CD8-positive, alpha-beta memory T cell (primary cell): Measurements from ENCODE around the gene DNAJB2. TPM values are rescaled to one million over a fixed set of nuclear protein-coding genes. Genes with fewer than 3 reads are reported as not detected.

Experiments
- CTCF ChIA-PET: fragments of 350-600 bp; sonication (Branson Sonifier 250); formaldehyde crosslinking; loops from one replicate; lab custom pipeline; 2021; ENCODE audit warnings: antibody characterized with exemption; lab: Charles Lee
- POLR2A ChIA-PET: fragments of 350-600 bp; sonication (Branson Sonifier 250); formaldehyde crosslinking; loops from one replicate; lab custom pipeline; 2021; ENCODE audit warnings: antibody characterized with exemption; lab: Charles Lee
- DNase-seq, 5 donors: peaks; one replicate each; pipeline versions ENCODE4 v3.0.0 to v3.0.0-alpha.2; 2020 to 2022; ENCODE audit warnings: mixed read lengths in 1 of 5
- H3K27ac ChIP-seq: one replicate; pipeline ENCODE4 v1.7.0; 2013; ENCODE audit warnings: low read depth, mild to moderate bottlenecking, low read length, moderate library complexity
- H3K27me3 ChIP-seq: 2 replicates; pipeline ENCODE4 v1.7.0; 2013; ENCODE audit warnings: low read length, mild to moderate bottlenecking; ENCODE audit not compliant: insufficient read depth, poor library complexity, severe bottlenecking
- H3K36me3 ChIP-seq: 2 replicates; pipeline ENCODE4 v1.7.0; 2013; ENCODE audit warnings: mild to moderate bottlenecking, low read length, moderate library complexity; ENCODE audit not compliant: insufficient read depth
- H3K4me1 ChIP-seq: 2 replicates; pipeline ENCODE4 v1.7.0; 2013; ENCODE audit warnings: mild to moderate bottlenecking, low read length, moderate library complexity; ENCODE audit not compliant: insufficient read depth
- H3K4me3 ChIP-seq: 2 replicates; pipeline ENCODE4 v1.7.0; 2013; ENCODE audit warnings: mild to moderate bottlenecking, low read length
- H3K9me3 ChIP-seq: 2 replicates; pipeline ENCODE4 v1.7.0; 2013; ENCODE audit warnings: mild to moderate bottlenecking, low read length
- H3K27ac Mint-ChIP-seq, 8 donors: one replicate each; pipeline ENCODE4 v1.8.0; 2020 to 2021; ENCODE audit warnings: mixed read lengths in 8 of 8, mild to moderate bottlenecking in 6 of 8, inconsistent platforms in 3 of 8, moderate library complexity in 3 of 8
- H3K27me3 Mint-ChIP-seq, 2 donors: one replicate each; pipeline ENCODE4 v1.8.0; 2020 to 2021; ENCODE audit warnings: mixed read lengths in 2 of 2, mild to moderate bottlenecking in 1 of 2, moderate library complexity in 1 of 2
- H3K36me3 Mint-ChIP-seq, 3 donors: one replicate each; pipeline ENCODE4 v1.8.0; 2020 to 2021; ENCODE audit warnings: mixed read lengths in 3 of 3, inconsistent platforms in 1 of 3, mild to moderate bottlenecking in 1 of 3
- H3K4me1 Mint-ChIP-seq, 3 donors: one replicate each; pipeline ENCODE4 v1.8.0; 2020 to 2021; ENCODE audit warnings: mixed read lengths in 3 of 3, inconsistent platforms in 1 of 3, mild to moderate bottlenecking in 1 of 3
- H3K4me3 Mint-ChIP-seq, 7 donors: one replicate each; pipeline ENCODE4 v1.8.0; 2020 to 2021; ENCODE audit warnings: mixed read lengths in 7 of 7, mild to moderate bottlenecking in 6 of 7, moderate library complexity in 4 of 7, inconsistent platforms in 2 of 7
- H3K9me3 Mint-ChIP-seq, 5 donors: one replicate each; pipeline ENCODE4 v1.8.0; 2020 to 2022; ENCODE audit warnings: mixed read lengths in 5 of 5, mild to moderate bottlenecking in 3 of 5, moderate library complexity in 2 of 5, inconsistent platforms in 1 of 5
- polyA plus RNA-seq: library from polyadenylated mRNA; unstranded; fragments of 300-500 nt; fragmentation: Illumina TruSeq; gene quantifications from one replicate; pipeline ENCODE4 v1.2.3, GENCODE V29; 2021
- total RNA-seq, 2 experiments: library from RNA; stranded (reverse); gene quantifications; one replicate each; pipeline ENCODE4 v1.2.3, GENCODE V29; 2021

The DNAJB2 gene
- total and polyA plus RNA-seq, 3 experiments from 2014 or later, result 5.9 to 56.4 (median 48.5) TPM

- H3K27ac ChIP-seq, result no peak overlapping the region
- no peaks in the 10 kb centered on the region for H3K36me3 ChIP-seq
- H3K36me3 Mint-ChIP-seq, result no peaks in the 10 kb centered on the region
- DNase-seq, result no peak
- no peak overlapping the region for H3K4me3 Mint-ChIP-seq
- no peak overlapping the region for H3K4me3 ChIP-seq
- peaks cover 10% of the 10 kb centered on the region for H3K4me1 ChIP-seq
- H3K27me3 Mint-ChIP-seq, result peaks cover 20 to 58% of the 10 kb centered on the region in 2 donors
- peaks cover 5% of the 10 kb centered on the region for H3K27me3 ChIP-seq
- H3K27ac Mint-ChIP-seq, result no peak overlapping the region
- POLR2A ChIA-PET, result no interaction called here
- peaks cover 3 to 14% (median 11%) of the 10 kb centered on the region in 3 donors for H3K4me1 Mint-ChIP-seq
- CTCF ChIA-PET, result interaction anchor here (1.2 kb wide), 1 partner anchor 30 kb away, joined by 3 read pairs; no protein-coding TSS in a partner anchor
- no peaks in the 10 kb centered on the region for H3K9me3 ChIP-seq
- no peaks in the 10 kb centered on the region for H3K9me3 Mint-ChIP-seq
Observed at GRCh38 chr2:219325136-219325535, 46.0 kb downstream of the DNAJB2 start.

DNA sequence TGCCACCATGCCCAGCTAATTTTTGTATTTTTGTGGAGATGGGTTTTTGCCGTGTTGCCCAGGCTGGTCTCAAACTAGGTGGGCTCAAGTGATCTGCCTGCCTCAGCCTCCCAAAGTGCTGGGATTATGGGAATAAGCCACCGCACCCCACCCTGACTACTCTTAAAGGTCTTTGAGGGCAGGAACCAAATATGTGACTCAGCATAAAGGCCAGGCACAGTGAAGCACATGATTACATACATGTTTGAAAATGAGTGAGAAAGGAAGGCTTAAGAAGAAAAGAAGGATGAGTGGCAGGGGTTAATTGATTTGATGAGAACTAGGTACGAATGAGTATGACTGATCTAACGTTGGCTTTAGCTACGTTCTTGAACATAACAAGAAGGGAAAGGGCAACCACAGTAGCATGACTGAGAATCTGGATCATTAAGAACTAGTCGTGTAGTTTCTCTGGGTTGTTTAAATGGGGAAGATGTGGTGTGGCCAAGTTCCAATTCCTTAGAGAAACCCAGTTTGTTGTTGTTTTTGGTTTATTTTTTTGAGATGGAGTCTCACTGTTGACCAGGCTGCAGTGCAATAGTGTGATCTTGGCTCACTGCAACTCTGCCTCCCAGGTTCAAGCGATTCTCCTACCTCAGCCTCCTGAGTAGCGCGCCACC is 46.6 kb downstream of the DNAJB2 start:
- Histone ChIP-seq H3K9me3 (no peaks in the 10 kb centered on the region), H3K36me3 (no peaks in the 10 kb centered on the region), H3K4me1 (peaks cover 7% of the 10 kb centered on the region), H3K27ac (no peak overlapping the region), H3K27me3 (peaks cover 5% of the 10 kb centered on the region), H3K4me3 (no peak overlapping the region)
- H3K4me3 Mint-ChIP-seq, result no peak overlapping the region
- peaks cover 2 to 12% (median 10%) of the 10 kb centered on the region in 3 donors for H3K4me1 Mint-ChIP-seq
- H3K27me3 Mint-ChIP-seq, result peaks cover 21 to 65% of the 10 kb centered on the region in 2 donors
- POLR2A ChIA-PET, result no interaction called here
- no peaks in the 10 kb centered on the region for H3K36me3 Mint-ChIP-seq
- no peak overlapping the region for H3K27ac Mint-ChIP-seq
- CTCF ChIA-PET, result interaction anchor here (1.2 kb wide), 1 partner anchor 31 kb away, joined by 3 read pairs; no protein-coding TSS in a partner anchor
- no peak for DNase-seq
- H3K9me3 Mint-ChIP-seq, result no peaks in the 10 kb centered on the region

- Mint-ChIP-seq H3K4me3 (no peak overlapping the region), H3K27me3 (peaks cover 35 to 79% of the 10 kb centered on the region in 2 donors), H3K4me1 (peaks cover 0 to 3% (median 2%) of the 10 kb centered on the region in 3 donors), H3K36me3 (peaks cover 0 to 3% (median 0%) of the 10 kb centered on the region in 3 donors), H3K27ac (no peak overlapping the region), H3K9me3 (peaks cover 0 to 4% (median 2%) of the 10 kb centered on the region in 5 donors)
- no peak overlapping the region for H3K27ac ChIP-seq
- peaks cover 21% of the 10 kb centered on the region for H3K27me3 ChIP-seq
- ChIA-PET POLR2A (no interaction called here), CTCF (interaction anchor here (1.3 kb wide), 1 partner anchor 32 kb away, joined by 5 read pairs; no protein-coding TSS in a partner anchor)
- no peak overlapping the region for H3K4me3 ChIP-seq
- no peaks in the 10 kb centered on the region for H3K36me3 ChIP-seq
- no peaks in the 10 kb centered on the region for H3K4me1 ChIP-seq
- H3K9me3 ChIP-seq, result no peaks in the 10 kb centered on the region
- DNase-seq, result no peak
Observed at GRCh38 chr2:219327719-219328118, 48.6 kb downstream of the DNAJB2 start.

DNA sequence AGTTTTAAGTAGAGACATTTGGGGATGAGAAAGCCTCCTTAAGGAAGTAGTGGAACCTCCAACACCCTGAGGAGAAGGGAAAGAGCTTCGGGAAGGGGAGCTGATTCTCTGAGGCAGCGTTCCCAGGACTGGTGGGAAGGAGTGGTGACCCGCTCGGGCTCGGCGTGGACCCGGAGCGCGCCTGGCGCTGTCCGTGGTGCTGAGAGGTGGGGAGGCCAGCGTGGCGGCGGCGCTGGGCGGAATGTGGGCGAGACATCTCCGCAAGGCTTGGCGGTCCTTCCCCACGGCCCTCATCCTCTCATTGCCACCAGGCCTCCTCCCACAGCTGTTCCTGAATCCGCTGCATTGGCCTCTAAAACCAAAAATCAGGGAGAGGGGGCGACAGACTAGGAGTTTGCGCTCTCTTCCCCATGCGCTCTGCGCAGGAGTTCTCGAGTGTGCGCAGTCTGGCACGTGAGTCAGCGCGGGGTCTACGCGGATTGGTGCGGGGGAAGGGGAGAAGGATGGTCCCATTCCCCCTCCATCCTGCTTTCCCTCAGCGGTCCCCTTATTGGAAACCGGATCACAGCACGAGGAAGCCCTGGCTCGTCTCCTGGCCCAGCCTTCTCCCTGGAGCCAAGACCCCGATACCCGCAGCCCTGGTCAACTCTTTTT is 52.5 kb downstream of the DNAJB2 start:
- Histone ChIP-seq H3K4me1 (no peaks in the 10 kb centered on the region), H3K36me3 (no peaks in the 10 kb centered on the region), H3K9me3 (no peaks in the 10 kb centered on the region), H3K4me3 (no peak overlapping the region), H3K27ac (no peak overlapping the region), H3K27me3 (peaks cover 24% of the 10 kb centered on the region)
- no peak overlapping the region for H3K27ac Mint-ChIP-seq
- no peak overlapping the region for H3K4me3 Mint-ChIP-seq
- CTCF ChIA-PET, result no interaction called here
- H3K36me3 Mint-ChIP-seq, result peaks cover 0 to 20% (median 0%) of the 10 kb centered on the region in 3 donors
- no peak for DNase-seq
- POLR2A ChIA-PET, result no interaction called here
- H3K27me3 Mint-ChIP-seq, result peaks cover 52 to 91% of the 10 kb centered on the region in 2 donors
- peaks cover 9 to 21% (median 17%) of the 10 kb centered on the region in 5 donors for H3K9me3 Mint-ChIP-seq
- peaks cover 0 to 3% (median 2%) of the 10 kb centered on the region in 3 donors for H3K4me1 Mint-ChIP-seq

DNA sequence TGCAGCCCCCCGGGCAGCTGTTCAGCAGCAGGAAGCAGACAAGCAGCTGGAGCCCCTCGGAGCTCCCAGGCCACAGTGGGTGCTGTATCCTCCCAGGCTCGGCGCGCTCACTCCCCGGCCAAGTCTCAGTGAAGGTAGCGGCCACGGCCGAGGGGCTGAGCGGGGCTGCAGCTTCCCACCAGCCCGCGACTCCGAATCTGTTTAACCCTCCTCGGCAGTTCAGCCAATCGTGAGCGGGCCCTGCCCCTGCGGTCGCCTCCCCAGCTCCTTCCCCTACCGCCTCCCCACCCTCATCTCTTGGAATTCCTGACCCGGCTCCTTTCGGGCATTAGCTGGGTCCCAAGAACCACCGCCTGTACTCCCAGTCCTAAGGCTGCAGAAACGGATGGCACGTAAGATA is 53.4 kb downstream of the DNAJB2 start, which contains the start of gene RESP18:
Gene RESP18 (minus strand): TSS at position 203 of the 400 bp plus-strand sequence.
- Mint-ChIP-seq H3K4me3 (no peak within 1 kb of the TSS), H3K4me1 (peaks cover 0 to 3% (median 2%) of the 10 kb centered on the region in 3 donors), H3K27me3 (peaks cover 52 to 89% of the 10 kb centered on the region in 2 donors), H3K36me3 (peaks cover 0 to 21% (median 0%) of the 10 kb centered on the region in 3 donors), H3K9me3 (peaks cover 9 to 24% (median 18%) of the 10 kb centered on the region in 5 donors), H3K27ac (no peak within 1 kb of the TSS)
- CTCF ChIA-PET, result no interaction called here
- H3K27me3 ChIP-seq, result peaks cover 24% of the 10 kb centered on the region
- POLR2A ChIA-PET, result no interaction called here
- no peak for DNase-seq
- no peaks in the 10 kb centered on the region for H3K9me3 ChIP-seq
- H3K4me1 ChIP-seq, result no peaks in the 10 kb centered on the region
- no peaks in the 10 kb centered on the region for H3K36me3 ChIP-seq
- H3K27ac ChIP-seq, result no peak within 1 kb of the TSS
- no peak within 1 kb of the TSS for H3K4me3 ChIP-seq

DNA sequence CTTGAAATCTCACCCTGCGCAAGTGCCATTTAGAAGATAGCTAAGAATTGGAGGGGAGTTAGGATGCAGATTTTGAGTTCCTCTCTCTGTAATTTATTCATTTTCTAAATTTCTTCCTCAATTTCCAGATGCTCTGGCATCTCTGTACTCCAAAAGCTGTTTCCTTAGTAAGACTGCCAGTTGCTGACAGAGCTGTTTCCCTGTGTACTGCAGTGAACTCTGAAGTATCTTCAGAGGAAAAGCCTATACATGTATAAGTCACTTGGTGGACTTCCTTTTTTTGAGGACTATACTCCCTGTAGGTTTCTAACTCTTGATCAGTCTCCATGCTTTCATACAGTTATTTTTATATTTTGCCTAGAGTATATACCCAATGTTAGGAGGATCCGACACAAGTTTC is 54.9 kb downstream of the DNAJB2 start:
- ChIA-PET POLR2A (no interaction called here), CTCF (no interaction called here)
- H3K4me1 Mint-ChIP-seq, result peaks cover 0 to 3% (median 2%) of the 10 kb centered on the region in 3 donors
- peaks cover 24% of the 10 kb centered on the region for H3K27me3 ChIP-seq
- no peak overlapping the region for H3K4me3 ChIP-seq
- H3K27me3 Mint-ChIP-seq, result peaks cover 45 to 83% of the 10 kb centered on the region in 2 donors
- peaks cover 9 to 24% (median 18%) of the 10 kb centered on the region in 5 donors for H3K9me3 Mint-ChIP-seq
- H3K27ac Mint-ChIP-seq, result no peak overlapping the region
- H3K4me3 Mint-ChIP-seq, result no peak overlapping the region
- no peaks in the 10 kb centered on the region for H3K4me1 ChIP-seq
- H3K27ac ChIP-seq, result no peak overlapping the region
- no peaks in the 10 kb centered on the region for H3K36me3 ChIP-seq
- no peaks in the 10 kb centered on the region for H3K9me3 ChIP-seq
- DNase-seq, result no peak
- peaks cover 0 to 21% (median 0%) of the 10 kb centered on the region in 3 donors for H3K36me3 Mint-ChIP-seq

GRCh38 chr2:219335373-219335786 is 56.2 kb downstream of the DNAJB2 start:
- Mint-ChIP-seq H3K36me3 (peaks cover 0 to 21% (median 0%) of the 10 kb centered on the region in 3 donors), H3K9me3 (peaks cover 9 to 24% (median 18%) of the 10 kb centered on the region in 5 donors), H3K27ac (no peak overlapping the region), H3K4me3 (no peak overlapping the region), H3K27me3 (peaks cover 47 to 82% of the 10 kb centered on the region in 2 donors), H3K4me1 (peaks cover 0 to 3% (median 2%) of the 10 kb centered on the region in 3 donors)
- ChIA-PET CTCF (no interaction called here), POLR2A (no interaction called here)
- Histone ChIP-seq H3K27ac (no peak overlapping the region), H3K4me1 (no peaks in the 10 kb centered on the region), H3K9me3 (no peaks in the 10 kb centered on the region), H3K27me3 (peaks cover 24% of the 10 kb centered on the region), H3K4me3 (no peak overlapping the region), H3K36me3 (no peaks in the 10 kb centered on the region)
- no peak for DNase-seq
